Kidney capillary endothelial cell (primary cell): Measurements from ENCODE around the gene DMRT1.

Source experiments
- DNase-seq: peaks from one replicate; pipeline ENCODE4 v3.0.0-alpha.2; 2018; ENCODE audit warnings: low spot score

The DMRT1 gene

DNA sequence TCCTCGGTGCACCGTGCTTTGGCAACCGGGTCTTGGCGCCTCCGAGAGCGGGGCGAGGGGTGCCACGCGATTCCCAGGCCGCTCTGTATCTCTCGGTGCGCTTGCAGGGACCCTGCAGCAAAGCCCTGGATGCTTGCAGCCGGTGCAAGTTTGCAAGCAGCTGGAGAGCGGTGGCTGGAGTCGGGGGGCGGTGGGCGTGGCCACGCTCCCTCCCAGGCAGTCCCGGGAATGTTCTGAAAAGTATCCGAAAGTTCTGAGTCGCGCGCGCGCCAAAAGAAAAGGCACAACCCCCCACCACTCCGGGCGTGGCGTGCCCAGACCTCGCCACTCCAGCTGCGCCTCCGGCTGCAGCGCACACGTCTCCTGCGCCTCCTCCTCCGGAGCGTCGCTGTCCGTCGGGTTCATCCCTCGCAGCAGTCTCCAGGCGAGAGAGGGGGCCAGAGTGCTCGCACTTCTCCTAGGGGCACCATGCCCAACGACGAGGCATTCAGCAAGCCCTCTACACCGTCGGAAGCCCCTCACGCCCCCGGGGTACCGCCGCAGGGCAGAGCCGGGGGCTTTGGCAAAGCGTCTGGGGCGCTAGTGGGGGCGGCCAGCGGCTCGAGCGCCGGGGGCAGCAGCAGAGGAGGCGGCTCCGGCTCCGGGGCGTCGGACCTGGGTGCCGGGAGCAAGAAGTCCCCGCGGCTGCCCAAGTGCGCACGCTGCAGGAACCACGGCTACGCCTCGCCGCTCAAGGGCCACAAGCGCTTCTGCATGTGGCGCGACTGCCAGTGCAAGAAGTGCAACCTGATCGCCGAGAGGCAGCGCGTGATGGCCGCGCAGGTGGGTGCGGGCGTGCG, at the start of gene DMRT1:
Gene DMRT1, plus strand, starts transcription at position 327 of the 839 bp plus-strand sequence. Its CDS starts 142 bp downstream, at position 469.
- DNase-seq: no peak

DNA sequence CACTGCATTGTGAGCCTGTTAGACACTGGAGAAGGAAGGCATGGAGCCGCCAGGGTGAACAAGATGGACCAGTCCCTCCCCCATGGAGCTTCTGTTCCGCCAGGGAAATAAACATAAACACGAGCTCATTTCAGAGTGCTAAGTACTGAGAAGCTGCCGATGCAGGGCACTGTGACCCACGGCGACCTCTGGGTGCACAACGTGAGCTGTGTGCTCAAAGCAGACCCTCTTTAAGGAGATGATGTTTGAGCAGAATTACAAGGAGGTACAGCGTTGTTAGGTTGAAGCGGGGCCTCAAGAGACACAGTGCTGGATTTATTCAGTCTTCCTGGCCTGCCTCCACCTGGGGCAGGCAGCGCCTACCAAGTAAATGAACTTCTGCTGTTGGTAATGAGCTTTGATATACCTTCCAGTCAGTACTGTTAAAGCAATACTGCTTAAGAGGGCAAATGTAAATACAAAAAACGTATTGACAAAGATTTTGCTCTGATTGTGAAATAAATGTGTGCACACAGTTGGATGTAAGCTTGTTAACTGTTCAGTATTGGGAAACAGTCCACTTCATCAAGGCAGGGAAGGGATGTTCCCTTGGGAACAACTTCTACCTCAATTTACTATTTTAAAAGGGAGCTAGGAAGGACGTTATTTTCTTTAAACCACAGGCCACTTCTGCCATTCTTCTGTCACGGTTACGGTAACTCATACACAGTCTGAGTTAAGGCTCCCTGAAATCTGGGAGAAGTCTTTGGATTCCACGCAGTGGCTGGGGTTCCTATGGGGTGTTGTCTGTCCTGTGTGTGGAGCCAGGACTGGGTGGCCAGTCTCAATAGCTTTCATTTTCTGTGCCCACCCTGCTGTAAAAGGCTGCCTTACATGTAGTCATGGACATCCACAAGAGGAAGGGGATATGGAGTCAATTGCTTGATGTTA, 48.9 kb upstream of the DMRT1 start:
- DNase-seq: no peak

DNA sequence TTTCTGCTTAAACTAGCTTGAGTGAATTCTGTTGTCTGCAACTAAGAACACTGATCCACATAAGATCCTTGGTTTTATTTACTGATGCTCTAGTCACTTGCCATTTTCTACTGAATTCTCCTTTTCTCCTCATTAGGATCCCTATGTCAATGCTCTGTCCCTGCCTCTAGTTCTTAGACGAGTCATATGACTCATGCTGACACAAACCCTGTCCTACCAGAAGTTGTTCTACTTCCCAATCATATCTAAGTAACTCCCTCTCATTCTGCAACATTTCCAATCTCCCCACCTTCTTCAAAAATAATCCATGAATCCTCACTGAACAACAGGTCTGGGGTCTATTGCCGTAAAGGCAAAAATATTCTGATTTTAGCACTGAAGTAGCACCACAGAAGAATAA, 47.1 kb upstream of the DMRT1 start:
- no peak for DNase-seq

DNA sequence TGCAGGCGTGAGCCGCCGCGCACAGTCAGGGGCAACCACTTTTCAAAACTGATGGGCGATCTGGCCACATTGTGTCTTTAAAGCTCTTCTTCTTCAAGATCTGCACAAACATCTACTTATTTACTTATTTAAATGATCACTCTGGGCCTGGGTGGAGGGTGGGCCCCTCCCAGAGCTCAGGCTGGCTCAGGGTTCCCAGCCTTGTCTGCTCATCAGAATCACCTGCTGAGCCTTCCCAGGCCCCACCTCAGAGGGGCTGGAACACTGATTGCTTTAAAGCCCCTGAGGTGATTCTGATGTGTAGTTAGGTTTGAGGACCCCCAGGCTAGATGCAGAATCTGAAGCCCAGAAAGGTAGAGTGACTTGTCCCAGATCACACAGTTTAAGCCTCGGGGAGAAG, 45.6 kb upstream of the DMRT1 start:
- DNase-seq: no peak

DNA sequence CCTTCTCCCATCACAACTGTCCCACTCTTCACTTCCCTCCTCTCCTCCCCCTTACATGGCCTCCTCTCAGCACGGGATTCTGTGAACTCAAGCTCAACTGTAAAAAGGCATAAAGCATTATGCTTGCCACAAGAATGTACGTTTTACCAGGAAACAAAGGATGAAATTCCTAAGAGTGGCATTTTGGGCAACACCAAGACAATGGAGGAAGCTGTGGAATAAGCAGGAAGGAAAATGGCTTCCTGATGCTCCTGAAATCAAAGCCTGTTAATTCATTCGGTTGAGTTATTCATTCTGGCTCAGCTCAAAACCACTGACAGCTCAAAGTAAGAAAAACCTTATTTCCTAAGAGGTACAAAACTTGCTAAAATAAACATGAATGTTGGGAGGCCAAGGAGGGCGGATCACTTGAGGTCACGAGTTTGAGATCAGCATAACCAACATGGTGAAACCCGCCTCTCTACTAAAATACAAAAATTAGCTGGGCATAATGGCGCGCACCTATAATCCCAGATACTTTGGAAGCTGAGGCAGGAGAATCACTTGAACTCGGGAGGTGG, 40.8 kb upstream of the DMRT1 start:
- peak; percentile 60 for DNase-seq

DNA sequence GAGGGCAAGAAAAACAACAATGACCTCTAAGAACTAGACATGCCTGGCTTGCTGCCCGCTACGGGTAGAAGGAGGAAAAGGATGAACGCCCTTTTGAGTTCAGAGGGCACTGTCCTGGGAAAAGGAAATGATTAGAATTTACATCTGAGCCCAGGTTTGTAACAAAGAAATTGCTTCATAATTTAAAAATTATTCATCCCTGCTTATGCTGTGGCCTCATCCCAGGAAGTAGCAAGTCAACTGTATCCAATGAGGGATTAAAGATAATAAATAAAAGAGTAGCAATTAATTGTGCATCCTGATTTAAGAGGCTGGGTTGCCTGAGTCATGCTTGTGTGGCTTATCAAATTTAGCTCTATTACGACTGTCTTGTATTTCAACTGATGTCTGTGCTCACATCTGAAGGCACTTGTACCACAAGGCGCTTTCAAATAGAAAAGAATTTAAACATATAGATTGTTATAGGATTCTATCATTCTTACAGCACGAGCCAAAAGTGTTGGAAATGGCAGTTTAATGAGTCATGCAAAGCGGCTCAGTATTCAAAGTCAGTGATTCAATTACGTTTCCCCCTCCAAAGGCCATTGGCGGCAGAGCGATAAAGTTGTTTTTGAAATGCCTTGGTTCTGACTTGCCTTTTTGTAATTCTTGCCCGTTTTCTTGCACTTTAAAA, 40.0 kb upstream of the DMRT1 start:
- peak; percentile 83 for DNase-seq

DNA sequence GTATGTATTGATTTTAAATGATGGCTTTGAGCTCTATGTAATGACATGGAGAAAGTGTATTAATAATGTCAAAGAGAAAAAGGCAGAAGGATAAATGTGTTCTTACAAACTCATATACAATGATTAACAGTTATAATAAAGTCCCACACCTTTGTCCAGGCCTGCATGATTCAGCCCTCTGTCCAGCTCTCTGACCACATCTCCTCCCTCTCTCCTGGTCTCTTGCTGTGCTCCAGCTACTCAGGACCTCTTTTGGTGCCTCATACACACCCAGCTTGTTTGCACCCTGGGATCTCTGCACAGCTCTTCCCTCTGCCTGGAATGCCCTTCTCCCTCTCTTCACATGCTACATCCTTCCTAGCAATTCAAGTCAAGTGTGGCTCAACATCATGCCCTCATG, 37.5 kb upstream of the DMRT1 start:
- no peak for DNase-seq

DNA sequence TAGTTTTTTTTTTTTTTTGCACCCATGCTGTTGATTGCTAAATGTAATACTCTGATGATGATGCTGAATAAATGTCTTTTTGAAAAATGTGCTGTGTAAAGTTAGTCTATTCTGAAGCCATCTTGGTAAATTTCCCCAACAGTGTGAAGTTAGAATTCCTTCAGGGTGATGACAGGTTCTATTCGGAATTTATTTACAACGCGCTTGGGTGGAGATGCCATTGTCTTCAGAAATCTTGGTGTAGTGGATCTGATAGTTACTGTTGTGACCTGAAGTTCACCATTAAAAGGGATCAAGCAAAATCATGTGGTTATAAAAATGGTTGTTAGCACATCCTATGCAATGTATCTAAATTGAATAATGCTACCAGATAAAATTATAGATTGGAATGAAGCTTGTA, 36.3 kb upstream of the DMRT1 start:
- DNase-seq: no peak

DNA sequence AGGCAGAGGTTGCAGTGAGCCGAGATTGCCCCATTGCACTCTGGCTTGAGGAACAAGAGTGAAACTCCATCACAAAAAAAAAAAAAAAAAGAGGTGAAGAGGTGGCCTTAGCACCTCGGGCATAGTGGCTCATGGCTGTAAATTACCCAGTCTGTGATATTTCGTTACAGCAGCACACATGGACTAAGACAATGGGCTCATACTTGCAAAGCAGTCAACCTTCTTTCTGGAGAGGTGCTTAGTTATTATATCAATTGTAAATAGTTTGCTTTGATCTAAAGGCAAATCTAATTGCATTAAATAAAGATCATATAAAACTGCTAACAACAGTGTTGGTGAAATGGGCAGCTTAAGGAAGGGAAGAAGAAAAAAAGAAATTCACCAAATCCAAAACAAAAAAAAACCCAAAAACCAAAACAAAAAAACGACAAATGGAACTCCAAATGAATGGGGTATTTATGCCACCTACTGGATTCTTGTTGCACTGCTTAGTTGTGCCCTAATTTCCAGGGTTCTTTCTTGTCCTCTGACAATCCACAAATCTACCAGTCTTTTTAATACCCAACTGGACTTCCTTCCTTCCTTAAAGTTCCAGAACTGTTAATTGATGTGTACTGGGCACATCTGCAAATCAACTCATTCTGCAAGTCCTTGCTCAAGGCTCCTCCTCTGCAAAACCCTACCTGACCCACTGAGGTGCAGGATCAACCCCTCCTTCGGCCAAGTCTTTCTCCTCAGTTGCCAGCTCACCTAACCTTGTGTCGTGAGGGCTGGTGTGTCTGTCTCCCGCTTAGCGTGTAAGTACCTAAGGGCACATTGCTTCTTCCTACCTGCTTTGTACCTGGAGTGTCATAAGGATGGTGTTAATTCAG, 35.0 kb upstream of the DMRT1 start:
- DNase-seq: peak; percentile 49

DNA sequence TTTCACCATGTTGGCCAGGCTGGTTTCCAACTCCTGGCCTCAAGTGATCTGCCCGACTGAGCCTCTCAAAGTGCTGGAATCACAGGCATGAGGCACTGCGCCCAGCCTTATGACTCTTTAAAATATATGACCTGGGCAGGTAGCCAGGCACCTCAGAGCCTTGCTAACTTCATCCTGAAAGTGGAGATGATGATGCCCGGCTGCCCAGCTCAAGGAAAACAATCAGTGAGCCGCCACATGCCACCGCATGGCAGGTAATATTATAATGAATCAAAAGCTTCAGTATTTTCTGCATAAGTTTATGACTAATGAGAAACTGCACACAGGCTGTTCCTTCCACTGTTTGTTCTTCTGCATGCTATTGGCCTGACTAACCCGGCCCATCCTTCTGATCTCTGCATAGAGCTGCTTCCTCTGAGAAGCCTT, 30.4 kb upstream of the DMRT1 start:
- no peak for DNase-seq

DNA sequence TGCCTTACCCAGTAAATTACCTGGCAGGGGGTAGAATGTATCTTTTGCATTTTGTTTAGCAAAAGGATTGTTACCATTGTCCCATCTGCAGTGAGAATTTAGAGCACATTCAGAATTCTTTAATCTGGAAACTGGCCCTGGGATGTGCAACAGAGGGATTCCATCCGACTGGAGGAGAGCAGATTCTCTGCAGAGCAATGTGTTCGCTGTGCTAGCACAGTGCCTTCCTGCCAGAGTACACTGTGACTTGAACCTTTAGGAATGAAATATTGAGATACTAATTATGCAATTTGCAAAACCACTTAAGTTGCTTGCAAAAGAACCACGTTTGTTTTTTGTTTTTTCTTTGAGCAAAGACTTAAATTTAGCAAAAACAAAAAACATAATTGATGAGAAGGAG, 22.5 kb upstream of the DMRT1 start:
- no peak for DNase-seq

DNA sequence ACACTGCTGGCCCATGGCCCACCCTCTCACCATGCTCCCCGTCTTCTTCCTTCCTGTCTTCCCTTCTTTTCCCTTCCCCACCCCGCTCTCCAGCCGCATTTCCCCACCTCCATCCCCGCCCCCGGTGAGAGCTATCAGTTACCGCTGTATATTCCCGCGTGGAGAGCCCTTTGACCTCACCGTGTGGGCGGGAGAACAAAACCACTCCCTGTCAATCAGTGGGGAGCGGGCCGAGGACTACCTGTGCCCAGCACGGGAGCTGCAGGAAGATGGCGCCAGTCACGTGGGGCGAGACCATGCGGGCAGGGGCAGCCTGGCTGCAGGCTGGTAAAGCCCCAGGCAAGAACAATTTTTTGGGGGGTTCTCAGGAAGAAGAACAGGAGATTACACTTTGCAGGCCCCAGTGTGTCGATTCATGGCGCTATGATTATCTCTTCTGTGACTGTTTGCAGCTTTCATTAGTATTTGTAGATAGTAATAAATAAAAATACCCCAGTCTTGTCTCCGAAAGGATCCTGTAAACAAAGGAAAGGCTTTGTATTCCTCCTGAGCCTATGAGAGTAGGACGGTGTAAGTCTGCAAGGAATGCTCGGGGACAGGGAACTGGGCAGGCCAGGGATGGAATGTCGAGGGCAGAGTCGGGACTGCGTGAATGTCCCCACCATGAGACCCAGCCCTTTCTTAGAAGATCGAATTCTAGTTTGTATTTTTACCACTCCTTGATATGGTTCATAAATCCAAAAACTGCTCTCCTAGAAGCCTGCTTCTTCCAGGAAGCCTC, 14.8 kb upstream of the DMRT1 start:
- DNase-seq: no peak

DNA sequence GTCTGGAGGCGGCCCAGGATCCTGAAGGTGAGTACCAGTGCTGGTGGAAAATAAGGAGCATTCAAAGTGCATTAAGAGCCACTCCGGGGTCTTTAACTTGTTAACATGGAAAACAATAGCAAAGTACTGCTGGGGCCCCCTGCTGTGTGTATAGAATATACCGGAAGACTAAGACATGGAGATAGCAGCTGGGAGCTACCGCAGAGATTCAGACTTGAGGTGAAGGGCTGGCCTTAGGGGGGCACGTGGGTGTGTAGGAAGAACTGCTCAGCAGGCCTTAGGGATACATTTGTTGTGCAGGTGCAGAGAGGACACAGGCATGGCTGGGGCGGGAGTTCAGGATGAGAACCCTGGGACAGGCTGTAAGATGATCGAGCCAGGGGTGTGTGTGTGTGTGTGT, 1.2 kb upstream of the DMRT1 start:
- no peak for DNase-seq

DNA sequence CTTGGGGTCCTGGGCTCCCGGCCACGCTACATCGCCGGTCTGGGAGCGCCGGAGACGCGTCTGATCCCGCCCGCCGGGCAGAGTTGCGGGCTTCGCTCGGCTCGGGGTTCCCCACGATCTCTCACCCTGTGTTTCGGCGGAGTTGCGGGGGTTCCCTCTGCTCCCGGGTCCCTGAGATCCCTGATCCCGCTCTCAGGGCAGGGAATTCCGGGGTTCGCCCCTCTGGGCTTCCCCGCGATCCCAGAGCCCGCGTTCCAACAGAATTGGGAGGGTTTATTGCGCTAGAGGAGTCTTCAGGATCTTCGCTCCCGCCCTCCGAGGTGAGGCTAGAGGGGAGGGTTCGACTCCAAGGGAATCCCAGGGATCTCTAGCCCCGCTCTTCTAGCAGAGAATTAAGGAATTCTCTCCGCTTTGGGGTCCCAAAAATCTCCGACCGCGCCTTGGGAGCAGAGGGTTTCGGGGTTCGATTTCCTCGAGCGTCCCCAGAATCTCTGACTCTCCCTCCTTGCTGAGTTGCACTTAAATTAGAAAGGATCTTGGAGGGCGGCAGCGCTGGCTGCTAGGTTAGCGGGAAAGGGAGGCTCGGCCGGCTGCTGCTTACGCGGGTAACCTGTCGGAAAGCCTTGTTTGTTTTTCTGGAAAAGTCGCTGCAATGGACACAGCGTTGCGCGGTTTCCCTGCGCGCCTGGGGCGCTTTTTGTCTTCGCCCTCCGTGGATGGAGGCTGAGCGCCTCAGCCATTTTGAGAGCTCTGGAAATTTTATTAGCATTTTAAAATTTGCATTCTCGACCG, 1.3 kb downstream of the DMRT1 start:
- no peak for DNase-seq

DNA sequence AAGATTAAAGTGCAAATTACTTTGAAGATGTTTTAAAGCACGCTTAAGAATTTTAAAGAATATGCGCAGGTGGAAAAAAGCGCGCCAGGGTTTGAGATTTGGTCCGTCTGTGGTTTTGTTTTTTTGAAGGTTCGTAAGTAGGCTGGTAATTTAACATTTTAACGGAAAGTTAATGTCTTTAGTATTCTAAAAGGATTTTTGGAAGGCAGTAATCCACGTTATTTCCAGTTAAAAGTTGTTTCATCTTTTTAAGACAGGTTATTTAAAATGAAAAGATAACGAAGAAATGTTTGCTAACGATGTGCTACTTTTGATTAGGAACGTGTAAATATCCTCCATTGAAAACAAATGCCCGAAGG, 1.9 kb downstream of the DMRT1 start:
- no peak for DNase-seq

DNA sequence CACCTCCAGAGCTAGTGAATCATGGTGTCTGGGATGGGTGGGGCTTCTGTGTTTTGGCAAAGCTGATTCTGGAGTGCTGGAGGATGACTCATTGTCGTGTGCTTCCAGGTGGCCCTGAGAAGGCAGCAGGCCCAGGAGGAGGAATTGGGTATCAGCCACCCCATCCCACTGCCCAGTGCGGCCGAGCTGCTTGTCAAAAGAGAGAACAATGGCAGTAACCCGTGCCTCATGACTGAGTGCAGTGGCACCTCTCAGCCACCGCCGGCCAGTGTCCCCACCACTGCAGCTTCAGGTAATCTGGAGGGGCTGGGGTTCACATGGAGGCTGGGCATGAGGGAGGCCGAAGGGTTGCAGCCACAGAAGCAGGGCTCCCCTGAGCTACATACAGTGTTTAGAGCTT, 5.4 kb downstream of the DMRT1 start:
- DNase-seq: no peak

DNA sequence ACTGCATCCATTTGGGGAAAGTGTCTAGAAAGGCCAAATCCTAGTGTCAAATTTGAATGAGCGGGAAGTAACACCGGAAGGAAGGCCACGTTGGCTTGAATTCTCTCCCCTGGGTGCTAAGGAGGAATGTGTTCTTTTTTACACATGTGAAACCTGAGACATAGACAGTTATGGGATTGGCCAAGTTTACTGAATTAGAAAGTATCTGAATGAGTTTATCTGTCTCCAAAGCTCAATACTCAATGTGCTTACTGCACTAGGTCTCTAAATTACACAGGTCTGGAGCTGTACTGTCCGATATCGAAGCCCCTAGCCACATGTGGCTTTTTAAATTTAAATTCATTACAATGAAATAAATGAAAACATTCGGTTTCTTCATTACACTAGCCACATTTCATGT, 6.0 kb downstream of the DMRT1 start:
- DNase-seq: no peak

DNA sequence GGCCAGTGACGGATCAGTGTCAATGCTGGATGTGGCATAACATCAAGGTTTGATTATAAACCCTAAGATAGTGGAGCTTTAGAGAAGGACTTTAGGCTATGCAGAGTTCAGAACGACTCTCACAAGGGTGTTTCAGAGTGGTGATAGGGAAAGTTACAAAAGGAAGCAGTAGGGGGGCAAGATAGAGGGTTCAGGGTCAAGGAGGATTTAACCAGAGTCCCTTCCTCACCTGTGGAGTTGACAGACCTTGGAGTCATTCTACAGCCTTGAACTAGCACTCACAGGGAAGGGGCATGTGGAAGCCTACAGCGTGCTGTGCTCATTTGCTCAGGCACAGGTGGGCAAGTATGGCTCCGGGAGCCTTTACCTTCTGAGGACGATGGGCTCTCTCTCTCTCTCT, 7.9 kb downstream of the DMRT1 start:
- no peak for DNase-seq

DNA sequence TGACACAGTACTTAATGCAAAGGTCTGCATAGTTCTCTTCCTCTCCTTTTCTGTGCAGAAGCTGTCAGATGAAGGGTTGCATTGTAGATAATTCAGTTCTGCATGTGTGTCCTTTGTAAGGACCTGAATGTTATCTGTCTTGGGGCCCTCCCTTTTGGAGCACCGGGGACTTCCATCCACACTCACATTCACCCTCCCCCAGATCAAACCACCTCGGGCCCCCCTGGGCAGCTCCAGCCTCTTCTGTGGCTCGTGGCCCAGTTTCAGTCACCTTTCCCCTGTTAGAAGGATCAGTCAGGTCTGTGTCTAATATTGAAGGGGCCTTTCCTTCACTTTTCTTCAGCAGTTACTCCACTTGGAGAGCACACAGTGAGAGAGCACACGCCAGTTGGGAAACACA, 11.0 kb downstream of the DMRT1 start:
- DNase-seq: no peak

DNA sequence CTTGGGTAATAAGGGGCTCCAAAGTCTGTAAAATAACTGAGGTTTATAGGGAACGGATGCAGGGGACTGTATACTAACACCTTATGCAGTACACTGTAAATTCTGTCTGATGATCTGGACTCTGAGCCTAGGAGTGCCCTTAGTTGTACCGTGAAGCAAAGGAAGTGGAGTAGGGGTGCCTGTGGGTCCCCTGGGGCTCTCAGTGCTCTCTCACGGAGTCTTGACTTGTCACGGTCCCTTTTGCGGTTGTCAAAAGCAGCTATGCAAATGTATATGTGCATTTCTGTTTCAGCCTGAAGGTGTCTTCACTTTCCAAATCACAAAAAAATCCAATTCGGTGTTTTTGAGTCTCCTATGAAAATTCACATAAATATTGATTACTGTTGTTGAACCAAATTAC, 17.8 kb downstream of the DMRT1 start:
- DNase-seq: no peak
